ENCODE measurements around the gene CLC. TPM values are rescaled to one million over a fixed set of nuclear protein-coding genes. Genes with fewer than 3 reads are reported as not detected.

CLC gene
- total RNA-seq, 1 donor from 2014 or later, result not detected

GRCh38 chr19:39705578-39706188 is 32.1 kb downstream of the CLC start:
- Mint-ChIP-seq H3K36me3 (ENCODE audit: low read depth) (no peaks in the 10 kb centered on the region), H3K27me3 (ENCODE audit: low read depth) (peaks cover 4% of the 10 kb centered on the region), H3K27ac (ENCODE audit: unreplicated experiment) (no peak overlapping the region), H3K4me1 (ENCODE audit: low read depth) (no peaks in the 10 kb centered on the region), H3K9me3 (ENCODE audit: low read depth) (no peaks in the 10 kb centered on the region), H3K4me3 (ENCODE audit: unreplicated experiment) (no peak overlapping the region)
- TF ChIP-seq, protein P1, sequence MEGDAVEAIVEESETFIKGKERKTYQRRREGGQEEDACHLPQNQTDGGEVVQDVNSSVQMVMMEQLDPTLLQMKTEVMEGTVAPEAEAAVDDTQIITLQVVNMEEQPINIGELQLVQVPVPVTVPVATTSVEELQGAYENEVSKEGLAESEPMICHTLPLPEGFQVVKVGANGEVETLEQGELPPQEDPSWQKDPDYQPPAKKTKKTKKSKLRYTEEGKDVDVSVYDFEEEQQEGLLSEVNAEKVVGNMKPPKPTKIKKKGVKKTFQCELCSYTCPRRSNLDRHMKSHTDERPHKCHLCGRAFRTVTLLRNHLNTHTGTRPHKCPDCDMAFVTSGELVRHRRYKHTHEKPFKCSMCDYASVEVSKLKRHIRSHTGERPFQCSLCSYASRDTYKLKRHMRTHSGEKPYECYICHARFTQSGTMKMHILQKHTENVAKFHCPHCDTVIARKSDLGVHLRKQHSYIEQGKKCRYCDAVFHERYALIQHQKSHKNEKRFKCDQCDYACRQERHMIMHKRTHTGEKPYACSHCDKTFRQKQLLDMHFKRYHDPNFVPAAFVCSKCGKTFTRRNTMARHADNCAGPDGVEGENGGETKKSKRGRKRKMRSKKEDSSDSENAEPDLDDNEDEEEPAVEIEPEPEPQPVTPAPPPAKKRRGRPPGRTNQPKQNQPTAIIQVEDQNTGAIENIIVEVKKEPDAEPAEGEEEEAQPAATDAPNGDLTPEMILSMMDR (IDR thresholded peaks at IDR 0.05), result no peak
- no peak for DNase-seq (ENCODE audit: low spot score)

DNA sequence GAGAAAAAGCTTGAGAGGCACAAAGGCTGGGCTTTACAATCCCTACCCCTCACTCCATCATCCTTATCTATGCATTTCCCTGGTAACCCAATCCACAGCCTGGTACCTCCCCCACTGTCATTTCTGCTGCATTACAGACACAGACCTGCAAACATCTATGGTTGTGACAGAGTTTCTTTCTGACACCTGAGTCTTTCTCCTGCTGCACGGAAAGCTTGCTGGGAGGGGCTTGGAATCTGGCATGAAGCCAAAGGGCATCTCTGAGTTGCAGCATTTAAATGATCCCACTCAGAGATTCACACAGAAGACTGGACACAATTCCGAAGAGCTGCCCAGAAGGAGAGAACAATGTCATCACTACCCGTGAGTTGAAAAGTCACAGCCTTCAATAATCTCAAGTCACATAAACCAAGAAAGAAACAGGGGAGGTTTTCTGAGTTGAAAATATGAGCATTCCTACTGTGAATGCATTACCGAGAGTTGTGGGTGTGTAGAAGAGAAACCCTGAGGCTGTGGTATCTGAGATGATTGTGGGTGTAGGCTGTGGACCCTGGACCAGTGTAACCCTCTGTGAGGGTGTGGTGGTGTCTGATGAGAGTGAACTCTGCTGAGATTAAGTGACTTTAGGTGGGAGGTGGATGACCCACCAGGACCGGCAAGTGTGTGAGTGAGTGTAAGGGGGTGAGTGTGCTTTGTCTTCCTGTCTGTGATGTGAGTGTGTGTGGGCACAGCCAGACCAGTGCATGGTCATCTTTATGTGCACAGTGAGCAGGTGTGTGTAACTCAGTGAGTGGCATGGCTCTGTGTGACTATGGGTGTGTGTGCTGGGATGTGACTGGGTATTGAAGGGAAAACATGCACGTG is 33.4 kb downstream of the CLC start, which contains the start of gene LGALS14:
LGALS14 (plus strand) TSS at position 301 of the 864 bp plus-strand sequence; CDS start at position 349, 48 bp downstream.
- TF ChIP-seq, protein P1 (IDR thresholded peaks at IDR 0.05), result no peak
- Mint-ChIP-seq H3K9me3 (ENCODE audit: low read depth) (no peaks in the 10 kb centered on the region), H3K4me3 (ENCODE audit: unreplicated experiment) (no peak within 1 kb of the TSS), H3K27ac (ENCODE audit: unreplicated experiment) (no peak within 1 kb of the TSS), H3K4me1 (ENCODE audit: low read depth) (no peaks in the 10 kb centered on the region), H3K27me3 (ENCODE audit: low read depth) (peaks cover 4% of the 10 kb centered on the region), H3K36me3 (ENCODE audit: low read depth) (no peaks in the 10 kb centered on the region)
- no peak for DNase-seq (ENCODE audit: low spot score)

- DNase-seq (ENCODE audit: low spot score), result no peak
- peaks cover 4% of the 10 kb centered on the region for H3K27me3 Mint-ChIP-seq (ENCODE audit: low read depth)
- H3K27ac Mint-ChIP-seq (ENCODE audit: unreplicated experiment), result no peak overlapping the region
- TF ChIP-seq, protein P1 (IDR thresholded peaks at IDR 0.05), result no peak
- no peaks in the 10 kb centered on the region for H3K36me3 Mint-ChIP-seq (ENCODE audit: low read depth)
- no peak overlapping the region for H3K4me3 Mint-ChIP-seq (ENCODE audit: unreplicated experiment)
- no peaks in the 10 kb centered on the region for H3K9me3 Mint-ChIP-seq (ENCODE audit: low read depth)
- no peaks in the 10 kb centered on the region for H3K4me1 Mint-ChIP-seq (ENCODE audit: low read depth)
Measured at GRCh38 chr19:39701291-39701690, 36.5 kb downstream of the CLC start.

GRCh38 chr19:39698535-39698934 is 39.3 kb downstream of the CLC start:
- DNase-seq (ENCODE audit: low spot score), result no peak
- H3K9me3 Mint-ChIP-seq (ENCODE audit: low read depth), result no peaks in the 10 kb centered on the region
- H3K36me3 Mint-ChIP-seq (ENCODE audit: low read depth), result no peaks in the 10 kb centered on the region
- peaks cover 13% of the 10 kb centered on the region for H3K27me3 Mint-ChIP-seq (ENCODE audit: low read depth)
- no peak overlapping the region for H3K4me3 Mint-ChIP-seq (ENCODE audit: unreplicated experiment)
- no peak overlapping the region for H3K27ac Mint-ChIP-seq (ENCODE audit: unreplicated experiment)
- TF ChIP-seq, protein P1 (IDR thresholded peaks at IDR 0.05), result no peak
- H3K4me1 Mint-ChIP-seq (ENCODE audit: low read depth), result no peaks in the 10 kb centered on the region

DNA sequence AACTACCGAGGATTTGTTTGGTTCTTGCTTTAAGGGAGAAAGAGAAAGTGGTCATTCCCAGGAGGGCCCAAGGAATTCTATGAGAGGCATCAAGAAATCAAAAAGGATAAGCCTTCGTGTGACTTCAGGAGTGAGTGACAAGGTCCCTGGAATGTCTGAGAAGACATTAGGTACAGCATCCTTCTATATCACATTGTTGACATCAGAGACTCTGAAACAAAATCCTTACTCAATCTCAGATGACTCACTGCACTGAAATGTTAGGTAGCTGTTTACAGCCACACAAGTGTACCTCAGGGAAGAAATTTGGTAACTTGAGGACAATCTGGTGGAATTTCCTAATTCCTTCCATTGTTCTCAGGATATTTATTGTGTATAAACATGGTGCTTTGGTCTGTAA is 41.4 kb downstream of the CLC start:
- no peaks in the 10 kb centered on the region for H3K9me3 Mint-ChIP-seq (ENCODE audit: low read depth)
- TF ChIP-seq, protein P1 (IDR thresholded peaks at IDR 0.05), result no peak
- no peak overlapping the region for H3K27ac Mint-ChIP-seq (ENCODE audit: unreplicated experiment)
- peaks cover 17% of the 10 kb centered on the region for H3K27me3 Mint-ChIP-seq (ENCODE audit: low read depth)
- H3K4me1 Mint-ChIP-seq (ENCODE audit: low read depth), result no peaks in the 10 kb centered on the region
- DNase-seq (ENCODE audit: low spot score), result no peak
- no peaks in the 10 kb centered on the region for H3K36me3 Mint-ChIP-seq (ENCODE audit: low read depth)
- no peak overlapping the region for H3K4me3 Mint-ChIP-seq (ENCODE audit: unreplicated experiment)

Data from chondrocyte (in vitro differentiated cells).